HAP-1 (cell line): ENCODE data around the gene RPL38.
A peak's percentile ranks its signal among the peaks of the same experiment; 100 is the strongest.

Source experiments
- DNase-seq, 2 experiments: peaks; one replicate each; pipeline ENCODE4 v3.0.0-alpha.2; 2016 to 2020; ENCODE audit warnings: low spot score in 2 of 2
- H3K27me3 ChIP-seq: fragments of 250-450 bp; sonication (Bioruptor Pico); 2 replicates; pipeline ENCODE4 v1.5.1; 2020; ENCODE audit warnings: low read depth, mild to moderate bottlenecking, moderate library complexity
- H3K36me3 ChIP-seq: fragments of 250-450 bp; sonication (Bioruptor Pico); replicated peaks from 2 replicates; pipeline ENCODE4 v1.5.1; 2020; ENCODE audit warnings: mild to moderate bottlenecking
- H3K4me1 ChIP-seq: fragments of 250-450 bp; sonication (Bioruptor Pico); 2 replicates; pipeline ENCODE4 v1.5.1; 2020; ENCODE audit warnings: mild to moderate bottlenecking
- H3K4me3 ChIP-seq: fragments of 250-450 bp; sonication (Bioruptor Pico); 2 replicates; pipeline ENCODE4 v1.5.1; 2020; ENCODE audit warnings: mild to moderate bottlenecking, moderate library complexity
- H3K9me3 ChIP-seq: fragments of 250-450 bp; sonication (Bioruptor Pico); 2 replicates; pipeline ENCODE4 v1.5.1; 2020; ENCODE audit warnings: mild to moderate bottlenecking, moderate library complexity
- in situ Hi-C: fragments of 300-500 bp; cut with MboI; formaldehyde crosslinking; loops from 3 replicates; pipeline ENCODE4 v1.14.3; 2020; ENCODE audit warnings: low sequenced_read_pairs, inconsistent platforms, mixed read lengths

Gene RPL38

DNA sequence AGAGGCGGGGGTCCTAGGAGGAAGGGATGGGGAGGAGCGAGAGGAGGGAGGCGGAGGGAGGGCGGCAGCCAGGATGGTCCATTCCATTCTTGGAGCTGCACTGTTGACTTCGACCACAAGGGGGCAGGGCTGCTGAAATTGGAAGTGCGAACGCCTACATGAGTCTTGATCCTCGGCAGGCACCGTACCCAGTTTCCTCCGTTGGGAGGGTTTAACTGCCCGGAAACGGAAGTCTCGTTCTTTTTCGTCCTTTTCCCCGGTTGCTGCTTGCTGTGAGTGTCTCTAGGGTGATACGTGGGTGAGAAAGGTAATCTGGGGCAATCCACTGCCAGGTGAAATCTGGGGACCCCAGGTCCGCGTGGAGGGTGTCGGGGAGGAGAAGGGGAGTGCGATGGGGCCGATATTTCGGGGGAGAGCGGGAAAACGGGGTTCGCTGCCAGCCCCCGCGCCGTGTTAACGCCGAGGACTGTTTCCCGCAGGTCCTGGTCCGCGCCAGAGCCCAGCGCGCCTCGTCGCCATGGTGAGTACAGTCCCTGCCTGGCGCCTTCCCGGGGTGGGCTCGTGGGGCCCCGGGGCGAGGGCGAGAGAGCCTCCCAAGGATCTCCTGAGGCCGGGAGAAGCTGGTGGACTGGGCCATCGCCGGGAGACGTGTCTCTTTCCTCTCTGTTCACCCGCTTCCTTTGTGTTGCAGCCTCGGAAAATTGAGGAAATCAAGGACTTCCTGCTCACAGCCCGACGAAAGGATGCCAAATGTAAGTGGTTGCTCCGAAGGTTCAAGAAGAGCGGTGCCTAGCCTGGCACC is at the start of gene RPL38:
RPL38 (plus strand) TSS at position 240 of the 802 bp plus-strand sequence; CDS start at position 518, 278 bp downstream.
- DNase-seq, result peak; percentile 92 to 98
- Histone ChIP-seq H3K27me3 (peaks cover 23% of the 10 kb centered on the region), H3K4me3 (peak within 1 kb of the TSS; percentile 99), H3K36me3 (peaks cover 49% of the 10 kb centered on the region), H3K4me1 (peaks cover 28% of the 10 kb centered on the region), H3K9me3 (no peaks in the 10 kb centered on the region)
- in situ Hi-C loops, result loop anchor here (25.0 kb wide), 1 partner anchor 941 kb away; the partner anchor contains the start of gene CPSF4L

DNA sequence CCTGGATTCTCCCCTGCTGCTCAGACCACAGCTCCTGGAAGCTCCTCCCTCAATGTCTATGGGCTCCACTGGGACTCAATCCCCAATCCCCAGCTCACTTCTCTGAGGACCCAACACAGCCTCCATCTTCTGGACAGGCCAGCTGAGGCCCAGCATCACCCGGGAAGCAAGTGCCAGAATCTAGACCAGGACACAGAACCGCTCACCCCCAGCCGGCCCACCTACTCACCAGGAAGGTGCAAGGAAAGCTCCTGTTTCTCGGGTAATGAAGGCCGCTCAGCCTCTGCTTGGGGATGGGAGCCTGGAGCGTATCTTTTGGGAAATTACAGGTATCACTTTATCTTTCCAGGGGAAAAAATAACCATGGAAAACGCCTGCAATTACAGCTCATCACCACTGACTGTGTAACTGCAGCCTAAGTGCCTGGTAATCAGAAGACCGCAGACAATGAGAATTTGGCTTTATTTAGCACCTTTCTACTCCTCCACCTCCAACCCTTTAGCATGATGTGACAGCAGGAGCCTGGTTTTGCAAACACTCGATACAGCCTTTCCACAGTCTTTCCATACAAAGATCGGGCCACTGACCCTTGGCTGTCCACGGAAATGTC is 49.6 kb upstream of the RPL38 start:
- Histone ChIP-seq H3K9me3 (no peaks in the 10 kb centered on the region; the same call in 1 of the 2 replicates), H3K4me1 (no peaks in the 10 kb centered on the region), H3K27me3 (no peaks in the 10 kb centered on the region; the same call in 1 of the 2 replicates), H3K36me3 (no peaks in the 10 kb centered on the region), H3K4me3 (no peak overlapping the region)
- in situ Hi-C loops, result no loop called here
- DNase-seq, result no peak

DNA sequence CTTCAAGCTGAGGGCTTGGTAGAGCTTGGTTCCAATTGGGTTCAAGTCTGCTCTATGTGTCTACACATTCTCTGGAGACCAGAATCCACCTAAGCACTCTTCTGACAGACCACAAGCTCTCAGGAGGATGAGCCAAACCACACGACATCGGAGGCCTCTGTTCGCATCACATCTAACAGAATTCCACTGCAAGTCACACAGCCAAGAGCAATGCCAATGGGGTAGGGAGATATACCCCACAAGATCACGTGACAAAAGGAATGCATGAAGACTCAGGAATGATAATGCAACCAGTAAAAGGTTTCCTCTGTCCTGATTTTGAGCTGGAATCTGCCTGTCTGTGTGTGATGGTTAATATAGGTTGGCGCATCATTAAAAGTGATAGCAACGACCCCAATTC is 46.6 kb upstream of the RPL38 start:
- H3K36me3 ChIP-seq, result no peaks in the 10 kb centered on the region
- H3K27me3 ChIP-seq, result no peaks in the 10 kb centered on the region; the same call in 1 of the 2 replicates
- in situ Hi-C loops, result no loop called here
- no peak overlapping the region for H3K4me3 ChIP-seq
- H3K9me3 ChIP-seq, result no peaks in the 10 kb centered on the region; the same call in 1 of the 2 replicates
- no peak for DNase-seq
- no peaks in the 10 kb centered on the region for H3K4me1 ChIP-seq

DNA sequence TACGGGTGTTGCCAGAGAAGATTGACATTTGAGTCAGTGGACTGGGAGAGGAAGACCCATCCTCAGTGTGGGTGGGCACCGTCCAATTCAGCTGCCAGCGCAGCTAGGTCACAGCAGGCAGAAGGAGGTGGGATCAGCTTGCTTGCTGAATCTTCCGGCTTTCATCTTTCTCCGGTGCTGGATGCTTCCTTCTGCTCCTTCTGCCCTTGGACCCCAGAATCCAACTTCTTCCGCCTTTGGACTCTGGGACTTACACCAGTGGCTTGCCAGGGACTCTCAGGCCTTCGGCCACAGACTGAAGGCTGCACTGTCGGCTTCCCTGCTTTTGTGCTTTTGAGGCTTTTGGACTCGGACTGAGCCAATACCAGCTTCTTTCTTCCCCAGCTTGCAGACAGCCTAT is 46.1 kb upstream of the RPL38 start:
- DNase-seq, result no peak
- Histone ChIP-seq H3K36me3 (no peaks in the 10 kb centered on the region), H3K27me3 (no peaks in the 10 kb centered on the region; the same call in 1 of the 2 replicates), H3K4me1 (no peaks in the 10 kb centered on the region), H3K4me3 (no peak overlapping the region), H3K9me3 (no peaks in the 10 kb centered on the region; the same call in 1 of the 2 replicates)
- in situ Hi-C loops, result no loop called here

DNA sequence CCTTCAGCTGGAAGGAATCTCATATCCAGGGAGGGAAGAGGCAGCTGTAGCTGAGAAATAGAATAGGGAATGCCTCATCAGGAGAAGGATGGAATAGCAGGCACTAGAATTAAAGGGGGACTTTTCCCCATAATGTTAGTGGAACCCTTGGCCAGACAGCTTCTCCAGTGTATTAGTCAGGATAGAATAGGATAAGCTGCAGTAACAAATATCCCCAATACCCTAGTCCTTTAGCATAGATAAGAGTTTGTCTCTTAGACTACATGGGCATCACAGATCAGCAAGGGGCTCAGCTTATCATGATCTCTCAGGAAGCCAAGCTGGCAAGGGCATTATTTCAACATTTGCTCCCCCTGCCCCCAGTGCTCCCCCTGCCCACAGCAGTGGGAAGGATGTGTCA is 44.7 kb upstream of the RPL38 start:
- no peaks in the 10 kb centered on the region; the same call in 1 of the 2 replicates for H3K27me3 ChIP-seq
- H3K36me3 ChIP-seq, result no peaks in the 10 kb centered on the region
- H3K9me3 ChIP-seq, result no peaks in the 10 kb centered on the region; the same call in 1 of the 2 replicates
- H3K4me3 ChIP-seq, result no peak overlapping the region
- H3K4me1 ChIP-seq, result no peaks in the 10 kb centered on the region
- in situ Hi-C loops, result no loop called here
- DNase-seq, result no peak

DNA sequence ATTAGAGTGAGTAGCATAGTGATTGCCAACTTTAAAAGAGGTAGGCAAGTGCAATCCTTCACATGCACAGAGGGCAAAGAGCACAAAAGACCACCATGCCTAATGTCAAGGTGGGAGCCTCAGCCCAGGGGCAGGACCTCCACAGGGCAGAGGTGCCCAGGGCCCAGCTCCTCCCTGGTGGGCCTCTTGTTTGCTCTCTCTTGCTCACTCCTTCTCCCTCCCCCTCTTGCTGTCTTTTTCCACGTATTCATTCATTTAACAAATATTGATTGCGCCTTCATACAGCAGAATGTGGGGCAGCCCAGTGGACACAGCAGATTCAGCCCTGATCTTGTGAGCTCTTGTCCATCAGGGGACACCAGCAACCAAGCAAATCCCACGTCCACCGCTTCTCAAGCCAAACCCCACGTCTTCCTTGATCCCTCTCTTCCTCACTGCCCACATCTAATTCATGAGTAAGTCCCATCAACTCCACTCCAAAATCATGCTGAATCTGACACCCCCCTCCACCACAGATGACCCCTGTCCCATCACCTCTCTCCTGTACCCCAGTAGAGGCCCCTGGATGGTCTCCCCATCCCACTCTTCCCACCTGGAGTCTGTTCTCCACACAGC is 44.1 kb upstream of the RPL38 start:
- no peaks in the 10 kb centered on the region; the same call in 1 of the 2 replicates for H3K9me3 ChIP-seq
- in situ Hi-C loops, result no loop called here
- no peak overlapping the region for H3K4me3 ChIP-seq
- no peaks in the 10 kb centered on the region for H3K4me1 ChIP-seq
- DNase-seq, result no peak
- H3K36me3 ChIP-seq, result no peaks in the 10 kb centered on the region
- no peaks in the 10 kb centered on the region; the same call in 1 of the 2 replicates for H3K27me3 ChIP-seq

DNA sequence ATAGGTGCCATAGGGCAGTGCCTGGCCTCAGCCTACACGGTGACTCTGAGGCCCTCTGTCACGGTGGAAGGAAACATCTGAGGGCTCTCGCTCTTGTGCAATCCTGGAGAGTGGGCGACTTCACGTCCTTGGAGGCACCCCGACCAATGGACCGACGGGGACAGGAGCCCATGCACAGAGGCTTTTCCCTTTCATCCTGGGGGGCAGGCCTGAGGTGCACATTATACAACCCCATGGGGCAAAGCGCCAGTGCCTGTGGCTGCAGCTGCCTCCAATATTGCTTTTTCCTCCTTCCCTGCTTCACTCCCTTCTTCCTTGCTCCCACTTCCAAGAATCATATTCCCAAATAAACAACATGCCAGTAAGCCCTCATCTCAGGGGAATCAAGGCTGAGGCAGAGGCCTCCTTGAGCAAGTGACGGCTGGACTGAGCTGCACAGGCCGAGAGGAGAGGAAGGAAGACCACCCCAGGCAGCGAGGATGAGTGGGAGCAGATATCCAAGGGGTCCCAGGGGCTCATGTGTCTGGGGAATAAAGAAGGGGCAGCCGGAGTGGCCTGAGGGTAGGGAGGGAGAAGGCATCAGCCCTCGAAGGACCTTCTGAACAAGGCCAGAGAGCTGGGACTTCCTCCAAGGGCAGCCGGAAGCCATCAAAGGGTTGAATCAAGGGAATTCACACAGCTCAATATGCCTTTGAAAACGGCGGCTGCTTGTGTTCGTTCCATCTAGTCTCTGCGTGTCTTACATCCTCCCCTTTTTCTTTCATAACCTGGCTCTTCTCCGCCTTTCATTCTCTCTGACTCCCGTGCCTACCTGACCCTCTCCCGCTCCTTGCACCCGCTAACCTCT is 42.6 kb upstream of the RPL38 start:
- H3K4me3 ChIP-seq, result no peak overlapping the region
- H3K4me1 ChIP-seq, result no peaks in the 10 kb centered on the region
- H3K9me3 ChIP-seq, result no peaks in the 10 kb centered on the region; the same call in 1 of the 2 replicates
- in situ Hi-C loops, result no loop called here
- H3K36me3 ChIP-seq, result no peaks in the 10 kb centered on the region
- no peak for DNase-seq
- no peaks in the 10 kb centered on the region; the same call in 1 of the 2 replicates for H3K27me3 ChIP-seq

GRCh38 chr17:74161503-74161875 is 42.0 kb upstream of the RPL38 start:
- H3K27me3 ChIP-seq, result peaks cover 3% of the 10 kb centered on the region; the same call in 1 of the 2 replicates
- no peak for DNase-seq
- in situ Hi-C loops, result no loop called here
- no peaks in the 10 kb centered on the region for H3K36me3 ChIP-seq
- no peaks in the 10 kb centered on the region; the same call in 1 of the 2 replicates for H3K9me3 ChIP-seq
- no peak overlapping the region for H3K4me3 ChIP-seq
- H3K4me1 ChIP-seq, result no peaks in the 10 kb centered on the region

- H3K4me3 ChIP-seq, result no peak overlapping the region
- H3K27me3 ChIP-seq, result 0 out of 2 replicates have a peak, but pooled peaks cover 3% of the 10 kb centered on the region
- H3K36me3 ChIP-seq, result no peaks in the 10 kb centered on the region
- no peaks in the 10 kb centered on the region for H3K4me1 ChIP-seq
- DNase-seq, result no peak
- in situ Hi-C loops, result no loop called here
- H3K9me3 ChIP-seq, result no peaks in the 10 kb centered on the region
Measured at GRCh38 chr17:74163271-74163821, 40.1 kb upstream of the RPL38 start.

DNA sequence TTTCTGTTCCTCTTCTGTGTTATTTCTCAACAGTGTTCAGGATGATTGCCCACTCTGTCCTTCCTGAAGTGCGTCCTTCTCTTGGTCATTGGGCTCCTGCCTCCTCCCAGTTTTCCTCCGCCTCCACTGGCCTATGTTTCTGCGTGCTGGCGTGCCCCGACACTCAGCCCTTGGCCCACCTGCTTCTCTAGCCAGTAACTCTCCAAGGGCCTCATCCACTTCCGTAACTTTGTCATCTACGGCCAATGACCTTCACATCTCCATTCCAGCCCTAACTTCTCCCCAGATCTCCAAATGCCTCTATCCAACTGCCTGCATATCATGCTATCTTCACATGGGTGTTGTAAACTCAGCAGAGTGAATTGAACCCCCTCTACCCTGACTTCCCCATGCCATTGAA is 39.6 kb upstream of the RPL38 start:
- H3K4me3 ChIP-seq, result no peak overlapping the region
- DNase-seq, result no peak
- in situ Hi-C loops, result no loop called here
- no peaks in the 10 kb centered on the region for H3K9me3 ChIP-seq
- no peaks in the 10 kb centered on the region for H3K36me3 ChIP-seq
- no peaks in the 10 kb centered on the region for H3K4me1 ChIP-seq
- 0 out of 2 replicates have a peak, but pooled peaks cover 3% of the 10 kb centered on the region for H3K27me3 ChIP-seq

- H3K36me3 ChIP-seq, result no peaks in the 10 kb centered on the region
- H3K4me3 ChIP-seq, result no peak overlapping the region
- 0 out of 2 replicates have a peak, but pooled peaks cover 3% of the 10 kb centered on the region for H3K27me3 ChIP-seq
- no peaks in the 10 kb centered on the region for H3K9me3 ChIP-seq
- in situ Hi-C loops, result no loop called here
- no peaks in the 10 kb centered on the region for H3K4me1 ChIP-seq
- DNase-seq, result no peak
Measured at GRCh38 chr17:74164446-74165045, 38.9 kb upstream of the RPL38 start.

DNA sequence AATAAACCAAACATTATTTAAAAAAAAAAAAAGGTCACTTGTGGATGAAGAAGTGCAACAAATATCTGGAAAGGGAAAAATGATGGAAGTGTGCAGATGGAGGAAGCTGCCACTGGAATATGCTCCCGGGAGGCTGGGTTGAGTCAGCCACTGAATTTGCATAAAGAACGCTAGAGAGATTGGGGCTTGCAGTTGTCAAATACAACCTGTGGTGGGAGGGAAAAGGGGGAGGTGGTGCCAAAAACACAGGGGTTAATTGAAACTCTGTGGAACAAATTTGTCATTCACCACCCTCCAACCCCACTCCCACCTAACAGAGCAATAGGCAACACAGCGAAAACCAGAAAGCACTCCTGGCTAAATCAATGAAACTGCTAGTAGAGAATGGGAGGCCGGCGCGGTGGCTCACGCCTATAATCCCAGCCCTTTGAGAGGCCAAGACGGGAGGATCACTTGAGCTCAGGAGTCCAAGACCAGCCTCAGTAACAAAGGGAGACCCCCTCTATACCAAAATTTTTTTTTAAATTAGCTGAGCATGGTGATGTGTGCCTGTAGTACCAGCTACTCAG is 37.6 kb upstream of the RPL38 start:
- Histone ChIP-seq H3K27me3 (0 out of 2 replicates have a peak, but pooled peaks cover 3% of the 10 kb centered on the region), H3K4me1 (no peaks in the 10 kb centered on the region), H3K36me3 (no peaks in the 10 kb centered on the region), H3K4me3 (no peak overlapping the region), H3K9me3 (no peaks in the 10 kb centered on the region)
- in situ Hi-C loops, result no loop called here
- no peak for DNase-seq
